Neural cell (in vitro differentiated cells): ENCODE measurements around the gene ELMOD1. TPM values are rescaled to one million over a fixed set of nuclear protein-coding genes. Genes with fewer than 3 reads are reported as not detected.
"Not testable (repeated sequence)": the region's sequence is repeated elsewhere in the genome, so short reads cannot be mapped to it uniquely, and the experiment has no call there.

Experiments used
- H2AFZ ChIP-seq: fragments of 200-600, 300-800 bp; sonication (generic), shearing (Covaris generic); 2 replicates; pipeline ENCODE4 v1.6.0; 2014; ENCODE audit warnings: low read depth, mild to moderate bottlenecking, antibody characterized with exemption, low read length, moderate library complexity
- H3F3A ChIP-seq: fragments of 200-600 bp; shearing (Covaris generic); 2 replicates; pipeline ENCODE4 v1.6.1; 2016; ENCODE audit warnings: mild to moderate bottlenecking, moderate library complexity, mixed read lengths, antibody characterized with exemption, low read length; ENCODE audit not compliant: insufficient read depth, poor library complexity, severe bottlenecking
- H3K27ac ChIP-seq: fragments of 200-600, 300-800 bp; sonication (generic), shearing (Covaris generic); 2 replicates; pipeline ENCODE4 v1.5.1; 2014; ENCODE audit warnings: mild to moderate bottlenecking, low read length, moderate library complexity
- H3K27me3 ChIP-seq: fragments of 300-800, 200-600 bp; sonication (generic), shearing (Covaris generic); 2 replicates; pipeline ENCODE4 v1.6.0; 2014; ENCODE audit warnings: mild to moderate bottlenecking, low read depth, low read length, moderate library complexity; ENCODE audit not compliant: insufficient read depth
- H3K36me3 ChIP-seq: fragments of 300-800, 200-600 bp; sonication (generic), shearing (Covaris generic); 2 replicates; pipeline ENCODE4 v1.5.1; 2014; ENCODE audit warnings: mild to moderate bottlenecking, antibody characterized with exemption, low read length, moderate library complexity; ENCODE audit not compliant: insufficient read depth
- H3K4me2 ChIP-seq: fragments of 300-800, 200-600 bp; sonication (generic), shearing (Covaris generic); 2 replicates; pipeline ENCODE4 v1.6.0; 2014; ENCODE audit warnings: mild to moderate bottlenecking, low read length
- H3K4me3 ChIP-seq: fragments of 300-800, 200-600 bp; sonication (generic), shearing (Covaris generic); 2 replicates; pipeline ENCODE4 v1.5.1; 2014; ENCODE audit warnings: mild to moderate bottlenecking, low read length, moderate library complexity
- H3K79me2 ChIP-seq: fragments of 200-600 bp; shearing (Covaris generic); replicated peaks from 2 replicates; pipeline ENCODE4 v1.6.0; 2014; ENCODE audit warnings: mild to moderate bottlenecking, low read length, moderate library complexity; ENCODE audit not compliant: insufficient read depth
- H3K9ac ChIP-seq: fragments of 300-800, 200-600 bp; sonication (generic), shearing (Covaris generic); 2 replicates; pipeline ENCODE4 v1.6.1; 2016; ENCODE audit warnings: mild to moderate bottlenecking, low read length, mixed read lengths
- H3K9me2 ChIP-seq: fragments of 200-600 bp; shearing (Covaris generic); 2 replicates; pipeline ENCODE4 v1.6.1; 2016; ENCODE audit warnings: mild to moderate bottlenecking, low read length, mixed read lengths; ENCODE audit not compliant: insufficient read depth
- H3K9me3 ChIP-seq: fragments of 200-600, 300-800 bp; sonication (generic), shearing (Covaris generic); 2 replicates; pipeline ENCODE4 v1.6.1; 2016; ENCODE audit warnings: mild to moderate bottlenecking, mixed run types, low read length, moderate library complexity, mixed read lengths
- H4K20me1 ChIP-seq: fragments of 200-600 bp; shearing (Covaris generic); 2 replicates; pipeline ENCODE4 v1.6.1; 2016; ENCODE audit warnings: mild to moderate bottlenecking, mixed run types; ENCODE audit not compliant: insufficient read depth
- CTCF ChIP-seq: fragments of 450-650 bp; IDR thresholded peaks from 2 replicates; pipeline ENCODE4 v1.5.1; 2014; ENCODE audit warnings: antibody characterized with exemption, mild to moderate bottlenecking, moderate library complexity; ENCODE audit not compliant: poor library complexity, severe bottlenecking
- EP300 ChIP-seq: fragments of 450-650 bp; conservative IDR thresholded peaks from 2 replicates; pipeline ENCODE4 v1.6.1; 2014; ENCODE audit warnings: antibody characterized with exemption, mild to moderate bottlenecking, moderate library complexity; ENCODE audit not compliant: poor library complexity, severe bottlenecking
- EZH2 ChIP-seq: fragments of 200-600, 300-800 bp; shearing (Covaris generic), sonication (generic); IDR thresholded peaks from 2 replicates; pipeline ENCODE4 v1.6.1; 2014; ENCODE audit warnings: antibody characterized with exemption, low read length, borderline replicate concordance, mild to moderate bottlenecking; ENCODE audit not compliant: insufficient read depth, poor library complexity, severe bottlenecking
- MXI1 ChIP-seq: fragments of 450-650 bp; conservative IDR thresholded peaks from 2 replicates; pipeline ENCODE4 v1.6.1; 2014; ENCODE audit warnings: antibody characterized with exemption, mild to moderate bottlenecking; ENCODE audit not compliant: poor library complexity, severe bottlenecking
- POLR2AphosphoS5 ChIP-seq: IDR thresholded peaks from 2 replicates; pipeline ENCODE4 v1.6.1; 2012
- RAD21 ChIP-seq: fragments of 450-650 bp; conservative IDR thresholded peaks from 2 replicates; pipeline ENCODE4 v1.6.1; 2014; ENCODE audit warnings: antibody characterized with exemption, mild to moderate bottlenecking, moderate library complexity
- REST ChIP-seq: IDR thresholded peaks from 2 replicates; pipeline ENCODE4 v1.6.1; 2012; ENCODE audit warnings: borderline replicate concordance
- SMC3 ChIP-seq: fragments of 450-650 bp; conservative IDR thresholded peaks from 2 replicates; pipeline ENCODE4 v1.6.1; 2014; ENCODE audit warnings: antibody characterized with exemption, mild to moderate bottlenecking, moderate library complexity; ENCODE audit not compliant: poor library complexity
- TAF1 ChIP-seq: IDR thresholded peaks from 2 replicates; pipeline ENCODE4 v1.6.1; 2012; ENCODE audit warnings: low read depth
- polyA plus RNA-seq: library from polyadenylated mRNA; depleted of rRNA; stranded (reverse); fragments of >200 nt; gene quantifications from 2 replicates; pipeline ENCODE4 v1.2.3, GENCODE V29; 2014

The ELMOD1 gene
- polyA plus RNA-seq, 1 donor from 2014 or later: 12.5 TPM

GRCh38 chr11:107565219-107565937 lies 25.6 kb upstream of the ELMOD1 start, which contains the start of gene ALKBH8:
Gene ALKBH8 (minus strand): TSS chr11:107565735. CDS start chr11:107560893, 4,842 bp downstream.
- Histone ChIP-seq H3K27me3 (no peaks in the 10 kb centered on the region), H3K9me3 (no peaks in the 10 kb centered on the region), H3K36me3 (no peaks in the 10 kb centered on the region), H3K4me3 (peak within 1 kb of the TSS; percentile 87), H3K9me2 (no peaks in the 10 kb centered on the region), H3K27ac (peak within 1 kb of the TSS; percentile 68), H3F3A (no peaks in the 10 kb centered on the region), H3K79me2 (no peaks in the 10 kb centered on the region), H3K4me2 (peak within 1 kb of the TSS; percentile 80), H4K20me1 (no peaks in the 10 kb centered on the region), H2AFZ (peak within 1 kb of the TSS; percentile 90), H3K9ac (peak within 1 kb of the TSS; percentile 67)
- TF ChIP-seq EP300 (peak; percentile 20), EZH2 (no peak), CTCF (peak; percentile 28), RAD21 (peak; percentile 21), SMC3 (peak; percentile 53), TAF1 (peak; percentile 50), MXI1 (peak; percentile 100), POLR2AphosphoS5 (peak; percentile 61), REST (peak; percentile 57)

GRCh38 chr11:107565955-107566501 lies 24.9 kb upstream of the ELMOD1 start:
- H3K36me3 ChIP-seq, H4K20me1 ChIP-seq, H3K9me2 ChIP-seq, H3K9me3 ChIP-seq, H3F3A ChIP-seq, H3K79me2 ChIP-seq, H3K27me3 ChIP-seq: not testable (repeated sequence)
- H3K27ac ChIP-seq: peak overlapping the region; percentile 68
- peak overlapping the region; percentile 87 for H3K4me3 ChIP-seq
- H2AFZ ChIP-seq: peak overlapping the region; percentile 90
- H3K4me2 ChIP-seq: peak overlapping the region; percentile 80
- H3K9ac ChIP-seq: peak overlapping the region; percentile 67
